Activated gamma-delta T cell treated with anti-CD3 and anti-CD28 coated beads, Interleukin-2, amount 50 U/mL, for 16 hours (primary cell): Measurements from ENCODE around the gene ARHGAP12.
"Not testable (repeated sequence)": the region's sequence is repeated elsewhere in the genome, so short reads cannot be mapped to it uniquely, and the experiment has no call there.

Source experiments
- DNase-seq: peaks from one replicate; pipeline ENCODE4 v3.0.0-alpha.2; 2020; ENCODE audit warnings: low read depth

Gene ARHGAP12

GRCh38 chr10:31928549-31929260 is at the start of gene ARHGAP12:
Gene ARHGAP12 (minus strand): TSS chr10:31928831. CDS start chr10:31908855, 19,976 bp downstream.
- peak; percentile 77 for DNase-seq

- DNase-seq, result no peak
These were observed 49.5 kb upstream of the ARHGAP12 start for GRCh38 chr10:31978156-31978483.

- no peak for DNase-seq
These were observed 49.0 kb upstream of the ARHGAP12 start for GRCh38 chr10:31977440-31978155.

GRCh38 chr10:31975157-31975765 is 46.6 kb upstream of the ARHGAP12 start:
- no peak for DNase-seq

GRCh38 chr10:31974434-31975124 is 45.9 kb upstream of the ARHGAP12 start:
- no peak for DNase-seq

GRCh38 chr10:31972519-31973041 is 43.9 kb upstream of the ARHGAP12 start:
- no peak for DNase-seq

- not testable (repeated sequence) for DNase-seq
These were observed 41.2 kb upstream of the ARHGAP12 start for GRCh38 chr10:31969847-31970246.

GRCh38 chr10:31963589-31963980 is 35.0 kb upstream of the ARHGAP12 start:
- DNase-seq, result no peak

- DNase-seq, result no peak
These were observed 34.4 kb upstream of the ARHGAP12 start for GRCh38 chr10:31962826-31963588.

- DNase-seq, result no peak
These were observed 32.8 kb upstream of the ARHGAP12 start for GRCh38 chr10:31961277-31962074.

GRCh38 chr10:31959461-31960173 is 31.0 kb upstream of the ARHGAP12 start:
- DNase-seq, result no peak

- DNase-seq, result no peak
These were observed 30.2 kb upstream of the ARHGAP12 start for GRCh38 chr10:31958856-31959255.

- no peak for DNase-seq
These were observed 27.7 kb upstream of the ARHGAP12 start for GRCh38 chr10:31956200-31956946.

- no peak for DNase-seq
These were observed 26.0 kb upstream of the ARHGAP12 start for GRCh38 chr10:31954410-31955191.

GRCh38 chr10:31953480-31953879 is 24.8 kb upstream of the ARHGAP12 start:
- no peak for DNase-seq

- no peak for DNase-seq
These were observed 24.4 kb upstream of the ARHGAP12 start for GRCh38 chr10:31953080-31953479.

- DNase-seq, result no peak
These were observed 23.4 kb upstream of the ARHGAP12 start for GRCh38 chr10:31952066-31952465.

GRCh38 chr10:31949266-31949665 is 20.6 kb upstream of the ARHGAP12 start:
- no peak for DNase-seq

GRCh38 chr10:31948021-31948420 is 19.4 kb upstream of the ARHGAP12 start:
- DNase-seq, result no peak
